T-helper 2 cell (primary cell): ENCODE results near the gene METTL1.
"Not testable (repeated sequence)": the region's sequence is repeated elsewhere in the genome, so short reads cannot be mapped to it uniquely, and the experiment has no call there.

ENCODE experiments used
- DNase-seq, 5 experiments: peaks; one replicate each; pipeline versions ENCODE4 v3.0.0 to v3.0.0-alpha.2; 2012 to 2022
- total RNA-seq, 2 donors: gene quantifications; one replicate each; lab custom pipeline; 2026; lab: John Stamatoyannopoulos, UW

METTL1 gene
- total RNA-seq: 5.1 to 5.6 reads per million in 2 donors

DNA sequence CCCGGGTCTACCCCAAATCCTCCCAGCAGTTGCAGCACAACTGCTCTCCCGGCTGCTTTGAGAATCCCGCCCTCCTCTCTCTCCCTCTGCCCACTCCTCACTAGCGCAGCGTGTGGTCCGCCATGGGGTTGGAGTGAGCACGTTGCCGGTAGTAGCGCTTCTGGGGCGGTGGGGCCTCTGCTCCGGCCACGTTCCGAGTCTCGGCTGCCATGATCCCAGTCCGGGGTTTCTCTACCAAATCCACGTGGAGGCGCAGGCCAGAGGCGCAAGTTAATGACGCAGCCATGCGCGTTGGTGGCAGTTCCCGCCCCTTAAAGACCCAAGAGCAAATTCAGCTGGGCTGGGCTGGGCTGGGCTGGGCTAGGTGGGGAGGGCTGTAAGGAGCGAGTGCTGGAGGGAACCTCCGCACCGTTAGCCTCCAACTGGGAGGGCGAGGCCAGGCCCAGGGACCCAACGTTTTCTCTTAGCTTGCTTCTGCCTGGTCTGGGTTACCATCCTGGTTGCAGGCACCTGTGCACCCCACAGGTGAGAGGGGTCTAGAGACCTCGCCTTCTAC, at the start of gene METTL1:
Gene METTL1 (minus strand): TSS at position 233 of the 556 bp plus-strand sequence. CDS start 22 bp downstream, at position 211.
- peak; percentile 64 to 96 (median 88) for DNase-seq

GRCh38 chr12:57821015-57821414, 49.1 kb upstream of the METTL1 start:
- DNase-seq: not testable (repeated sequence)

DNA sequence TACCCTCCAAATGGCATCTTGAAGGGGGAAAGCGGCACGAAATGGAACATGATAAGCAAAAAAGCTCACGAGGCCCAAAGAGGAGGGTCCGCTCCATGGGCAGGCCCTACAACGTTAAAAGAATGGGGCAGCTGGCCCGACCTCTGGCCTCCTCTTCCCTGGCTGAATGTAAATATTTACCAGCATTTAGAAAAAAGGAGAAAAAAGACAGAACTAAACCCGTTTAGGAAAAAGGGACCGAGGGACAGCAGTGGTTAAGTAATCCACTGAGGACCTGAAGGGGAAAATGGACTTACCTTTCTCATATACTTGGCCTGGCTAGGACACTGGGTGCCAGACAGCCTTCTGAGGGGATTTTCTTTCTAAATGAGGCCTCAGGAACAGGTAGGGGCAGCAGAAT, 48.2 kb upstream of the METTL1 start:
- DNase-seq: not testable (repeated sequence)

GRCh38 chr12:57817990-57818331, 46.1 kb upstream of the METTL1 start:
- not testable (repeated sequence) for DNase-seq

- no peak for DNase-seq
Measured at GRCh38 chr12:57817261-57817989, 45.5 kb upstream of the METTL1 start.

GRCh38 chr12:57816855-57817151, 44.9 kb upstream of the METTL1 start:
- DNase-seq: no peak

- DNase-seq: no peak
Measured at GRCh38 chr12:57816001-57816854, 44.3 kb upstream of the METTL1 start.

DNA sequence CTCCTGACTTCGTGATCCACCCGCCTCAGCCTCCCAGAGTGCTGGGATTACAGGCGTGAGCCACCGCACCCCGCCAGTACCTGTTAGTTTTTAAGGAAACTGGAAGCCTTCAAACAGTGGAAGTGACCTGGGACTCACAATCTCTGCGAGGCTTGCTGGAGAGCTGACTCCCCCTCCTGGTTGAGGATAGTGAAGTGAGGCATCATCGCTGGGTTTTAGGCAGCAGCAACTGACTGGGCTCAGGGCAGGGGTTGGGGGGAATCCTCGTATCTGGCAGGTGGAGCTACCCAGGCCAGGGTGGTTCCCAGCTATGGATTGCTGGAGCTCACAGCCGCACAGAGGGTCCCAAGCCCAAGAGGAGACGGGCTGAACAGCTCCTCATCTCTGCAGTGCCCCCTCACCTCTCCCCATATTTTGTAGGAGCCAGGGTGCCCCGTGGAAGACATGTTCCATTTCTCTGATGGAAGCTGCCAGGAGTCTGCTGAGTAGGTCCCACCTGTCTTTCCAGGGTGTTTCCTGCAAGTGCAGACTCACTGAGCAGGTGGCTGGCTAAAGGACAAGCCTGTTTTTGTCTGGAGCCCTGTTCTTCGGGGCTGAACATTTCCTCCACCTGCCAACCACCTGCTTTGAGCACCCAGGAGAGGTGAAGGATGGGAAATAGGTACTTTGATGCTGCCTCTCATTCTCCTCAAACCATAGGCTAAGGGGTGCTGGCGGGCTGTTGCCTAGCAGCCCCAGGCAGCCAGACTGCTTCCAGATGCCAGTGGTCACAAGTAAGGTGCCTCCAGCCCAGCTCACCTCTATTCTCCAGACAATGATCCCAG, 43.5 kb upstream of the METTL1 start:
- DNase-seq: no peak

- DNase-seq: no peak
Measured at GRCh38 chr12:57813971-57814772, 42.3 kb upstream of the METTL1 start.

DNA sequence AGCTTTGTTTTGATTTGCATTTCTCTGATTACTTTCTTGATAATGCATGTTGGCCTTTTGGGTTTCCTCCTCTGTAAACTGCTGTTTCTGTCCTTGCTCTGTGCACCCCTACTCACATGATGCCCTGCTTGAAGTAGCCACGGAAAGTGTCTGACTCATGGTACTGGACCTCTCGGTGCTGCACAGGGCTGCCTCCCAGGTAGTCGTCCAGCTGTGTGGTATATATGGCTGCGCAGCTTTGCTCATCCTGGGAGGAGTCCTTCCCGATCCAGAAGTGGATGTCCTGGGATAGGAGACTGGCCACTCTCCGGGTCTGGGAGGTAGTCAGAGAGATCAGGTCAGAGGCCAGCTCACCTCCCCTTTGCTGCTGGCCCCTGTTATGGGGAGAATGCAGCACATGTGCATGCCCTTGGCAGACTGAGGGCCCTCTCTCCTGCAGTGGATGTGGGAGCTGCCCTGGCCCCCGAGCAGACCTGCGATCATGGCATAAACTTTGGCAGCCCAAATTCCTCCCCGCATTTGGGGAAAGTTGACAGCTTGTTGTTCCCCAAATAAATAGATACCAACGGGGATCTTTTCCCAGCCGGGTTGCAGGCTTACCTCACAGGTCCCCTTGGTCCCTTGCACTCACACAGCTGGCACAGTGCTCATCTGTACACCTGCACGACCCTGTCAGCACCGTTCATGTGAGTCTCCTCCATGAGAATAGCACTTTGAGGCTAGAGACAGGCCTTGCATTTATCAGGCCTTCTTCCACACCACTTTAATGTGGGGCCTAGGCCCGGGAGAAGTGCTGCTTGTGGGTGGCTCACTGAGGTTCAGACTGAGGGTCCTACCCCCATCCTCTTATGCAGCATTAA, 41.4 kb upstream of the METTL1 start:
- peak in 1 of 5 experiments; percentile 38 for DNase-seq

- DNase-seq: no peak
Measured at GRCh38 chr12:57811028-57811755, 39.3 kb upstream of the METTL1 start.

GRCh38 chr12:57810450-57810849, 38.5 kb upstream of the METTL1 start:
- no peak for DNase-seq

- no peak for DNase-seq
Measured at GRCh38 chr12:57809425-57809824, 37.5 kb upstream of the METTL1 start.

GRCh38 chr12:57808351-57808750, 36.4 kb upstream of the METTL1 start:
- DNase-seq: no peak

DNA sequence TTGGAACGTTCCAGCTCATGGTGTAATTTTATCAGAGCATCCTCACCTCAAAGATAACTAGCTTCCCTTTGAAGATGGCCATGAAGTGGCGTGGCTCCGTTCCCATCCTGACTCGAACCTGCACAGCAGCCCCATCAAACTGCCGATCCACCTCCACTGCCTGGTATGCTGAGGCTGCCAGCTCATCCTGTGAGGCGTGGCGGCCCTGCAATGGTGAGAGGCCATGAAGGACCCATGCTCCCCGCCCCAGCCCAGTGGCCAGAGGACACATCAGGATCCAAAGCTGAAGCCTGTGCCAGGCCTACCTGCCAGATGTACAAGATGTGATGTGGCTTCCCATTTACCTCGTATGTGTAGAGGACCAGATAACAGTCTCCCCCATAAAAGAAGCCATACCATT, 35.4 kb upstream of the METTL1 start:
- no peak for DNase-seq

DNA sequence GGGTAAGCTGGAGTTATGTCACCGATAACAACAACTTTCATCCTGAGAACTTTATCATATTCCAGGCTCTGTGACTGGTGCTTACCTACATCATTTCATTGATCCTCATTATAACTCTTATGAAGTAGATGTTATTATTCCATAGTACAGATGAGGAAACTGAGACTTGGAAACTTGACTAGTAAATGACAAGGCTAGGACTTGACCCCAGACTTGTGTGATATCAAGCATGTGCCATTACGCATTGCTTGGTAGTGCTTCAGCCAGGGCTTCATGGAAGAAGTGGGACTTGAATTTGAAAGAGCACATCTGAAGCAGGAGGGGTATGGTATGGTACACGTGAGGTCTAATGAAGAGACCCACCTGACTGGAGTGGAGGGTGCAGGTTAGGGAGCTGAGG, 34.8 kb upstream of the METTL1 start:
- no peak for DNase-seq

DNA sequence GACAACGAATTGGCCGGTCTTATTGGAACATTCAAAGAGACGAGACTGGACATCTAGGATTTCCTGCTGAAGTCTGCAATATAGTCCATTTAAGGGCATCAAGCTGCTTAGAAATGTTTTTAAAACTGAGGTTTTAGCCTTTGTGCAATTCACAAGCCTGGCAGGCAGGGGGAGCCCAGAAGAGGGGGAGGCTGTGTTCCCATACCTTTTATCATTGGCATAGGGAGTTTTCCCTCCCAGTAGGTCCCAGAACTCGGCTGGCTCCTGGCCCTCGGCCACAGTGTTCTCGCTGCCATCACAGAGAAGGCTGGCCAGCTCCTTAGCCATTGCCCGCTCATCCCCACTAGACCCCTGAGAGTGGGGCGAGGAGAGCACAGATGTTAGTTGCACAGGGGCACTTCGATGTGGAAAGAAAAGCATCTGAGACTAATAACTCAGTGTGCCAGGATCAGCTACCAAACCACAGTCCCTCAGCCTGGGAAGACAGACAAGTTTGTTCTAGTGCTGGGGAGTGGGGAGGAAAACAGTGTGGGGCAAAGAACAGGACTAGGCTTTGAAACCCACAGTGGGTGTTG, 31.5 kb upstream of the METTL1 start:
- DNase-seq: peak in 2 of 5 experiments; percentile 13 to 22

- no peak for DNase-seq
Measured at GRCh38 chr12:57802607-57803006, 30.7 kb upstream of the METTL1 start.

DNA sequence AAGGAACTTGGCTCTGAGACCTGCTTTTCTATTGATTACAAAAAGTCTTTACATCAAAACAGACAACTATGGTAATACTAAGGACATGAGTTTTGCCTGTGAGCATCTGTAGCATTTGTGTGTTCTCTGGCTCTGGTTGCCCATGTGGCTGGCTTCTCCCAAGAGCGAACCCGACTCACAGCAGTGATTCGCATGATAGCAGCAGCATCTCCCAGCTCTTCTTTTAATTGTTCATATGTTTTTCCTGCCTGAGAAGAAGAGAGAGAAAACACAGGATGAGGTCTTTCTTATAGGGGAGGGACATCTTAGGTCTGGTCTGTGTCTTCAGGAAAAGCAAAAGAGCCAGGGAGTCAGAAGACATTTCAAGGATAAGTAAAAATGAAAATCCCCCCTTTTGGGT, 29.1 kb upstream of the METTL1 start:
- DNase-seq: no peak

DNA sequence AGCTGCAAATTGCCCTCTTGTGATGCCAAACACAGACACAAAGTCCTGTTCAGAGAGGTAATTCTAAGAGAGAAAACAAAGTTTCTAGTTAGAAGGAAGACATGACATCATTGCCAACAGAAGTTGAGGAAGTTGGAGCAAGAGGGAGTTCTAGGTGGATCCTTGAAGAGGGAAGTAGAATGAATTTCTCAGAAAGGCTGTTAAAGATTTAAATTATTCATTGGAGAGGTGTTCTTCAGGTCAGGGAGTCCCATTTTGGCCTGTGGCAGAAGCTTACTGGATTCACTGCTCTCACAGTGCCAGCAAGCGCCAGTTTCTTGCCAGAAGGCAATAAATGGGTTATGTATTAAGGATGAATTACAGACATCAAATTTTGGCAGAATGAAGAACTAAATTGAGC, 26.0 kb upstream of the METTL1 start:
- DNase-seq: no peak
